Neural cell (in vitro differentiated cells): Measurements from ENCODE around the gene AP2A2. TPM values are rescaled to one million over a fixed set of nuclear protein-coding genes. Genes with fewer than 3 reads are reported as not detected.

Source experiments
- H2AFZ ChIP-seq: fragments of 200-600, 300-800 bp; sonication (generic), shearing (Covaris generic); 2 replicates; pipeline ENCODE4 v1.6.0; 2014; ENCODE audit warnings: low read depth, mild to moderate bottlenecking, antibody characterized with exemption, low read length, moderate library complexity
- H3F3A ChIP-seq: fragments of 200-600 bp; shearing (Covaris generic); 2 replicates; pipeline ENCODE4 v1.6.1; 2016; ENCODE audit warnings: mild to moderate bottlenecking, moderate library complexity, mixed read lengths, antibody characterized with exemption, low read length; ENCODE audit not compliant: insufficient read depth, poor library complexity, severe bottlenecking
- H3K27ac ChIP-seq: fragments of 200-600, 300-800 bp; sonication (generic), shearing (Covaris generic); 2 replicates; pipeline ENCODE4 v1.5.1; 2014; ENCODE audit warnings: mild to moderate bottlenecking, low read length, moderate library complexity
- H3K27me3 ChIP-seq: fragments of 300-800, 200-600 bp; sonication (generic), shearing (Covaris generic); 2 replicates; pipeline ENCODE4 v1.6.0; 2014; ENCODE audit warnings: mild to moderate bottlenecking, low read depth, low read length, moderate library complexity; ENCODE audit not compliant: insufficient read depth
- H3K36me3 ChIP-seq: fragments of 300-800, 200-600 bp; sonication (generic), shearing (Covaris generic); 2 replicates; pipeline ENCODE4 v1.5.1; 2014; ENCODE audit warnings: mild to moderate bottlenecking, antibody characterized with exemption, low read length, moderate library complexity; ENCODE audit not compliant: insufficient read depth
- H3K4me2 ChIP-seq: fragments of 300-800, 200-600 bp; sonication (generic), shearing (Covaris generic); 2 replicates; pipeline ENCODE4 v1.6.0; 2014; ENCODE audit warnings: mild to moderate bottlenecking, low read length
- H3K4me3 ChIP-seq: fragments of 300-800, 200-600 bp; sonication (generic), shearing (Covaris generic); 2 replicates; pipeline ENCODE4 v1.5.1; 2014; ENCODE audit warnings: mild to moderate bottlenecking, low read length, moderate library complexity
- H3K79me2 ChIP-seq: fragments of 200-600 bp; shearing (Covaris generic); replicated peaks from 2 replicates; pipeline ENCODE4 v1.6.0; 2014; ENCODE audit warnings: mild to moderate bottlenecking, low read length, moderate library complexity; ENCODE audit not compliant: insufficient read depth
- H3K9ac ChIP-seq: fragments of 300-800, 200-600 bp; sonication (generic), shearing (Covaris generic); 2 replicates; pipeline ENCODE4 v1.6.1; 2016; ENCODE audit warnings: mild to moderate bottlenecking, low read length, mixed read lengths
- H3K9me2 ChIP-seq: fragments of 200-600 bp; shearing (Covaris generic); 2 replicates; pipeline ENCODE4 v1.6.1; 2016; ENCODE audit warnings: mild to moderate bottlenecking, low read length, mixed read lengths; ENCODE audit not compliant: insufficient read depth
- H3K9me3 ChIP-seq: fragments of 200-600, 300-800 bp; sonication (generic), shearing (Covaris generic); 2 replicates; pipeline ENCODE4 v1.6.1; 2016; ENCODE audit warnings: mild to moderate bottlenecking, mixed run types, low read length, moderate library complexity, mixed read lengths
- H4K20me1 ChIP-seq: fragments of 200-600 bp; shearing (Covaris generic); 2 replicates; pipeline ENCODE4 v1.6.1; 2016; ENCODE audit warnings: mild to moderate bottlenecking, mixed run types; ENCODE audit not compliant: insufficient read depth
- EP300 ChIP-seq: fragments of 450-650 bp; conservative IDR thresholded peaks from 2 replicates; pipeline ENCODE4 v1.6.1; 2014; ENCODE audit warnings: antibody characterized with exemption, mild to moderate bottlenecking, moderate library complexity; ENCODE audit not compliant: poor library complexity, severe bottlenecking
- EZH2 ChIP-seq: fragments of 200-600, 300-800 bp; shearing (Covaris generic), sonication (generic); IDR thresholded peaks from 2 replicates; pipeline ENCODE4 v1.6.1; 2014; ENCODE audit warnings: antibody characterized with exemption, low read length, borderline replicate concordance, mild to moderate bottlenecking; ENCODE audit not compliant: insufficient read depth, poor library complexity, severe bottlenecking
- MXI1 ChIP-seq: fragments of 450-650 bp; conservative IDR thresholded peaks from 2 replicates; pipeline ENCODE4 v1.6.1; 2014; ENCODE audit warnings: antibody characterized with exemption, mild to moderate bottlenecking; ENCODE audit not compliant: poor library complexity, severe bottlenecking
- POLR2AphosphoS5 ChIP-seq: IDR thresholded peaks from 2 replicates; pipeline ENCODE4 v1.6.1; 2012
- RAD21 ChIP-seq: fragments of 450-650 bp; conservative IDR thresholded peaks from 2 replicates; pipeline ENCODE4 v1.6.1; 2014; ENCODE audit warnings: antibody characterized with exemption, mild to moderate bottlenecking, moderate library complexity
- SMC3 ChIP-seq: fragments of 450-650 bp; conservative IDR thresholded peaks from 2 replicates; pipeline ENCODE4 v1.6.1; 2014; ENCODE audit warnings: antibody characterized with exemption, mild to moderate bottlenecking, moderate library complexity; ENCODE audit not compliant: poor library complexity
- TAF1 ChIP-seq: IDR thresholded peaks from 2 replicates; pipeline ENCODE4 v1.6.1; 2012; ENCODE audit warnings: low read depth
- polyA plus RNA-seq: library from polyadenylated mRNA; depleted of rRNA; stranded (reverse); fragments of >200 nt; gene quantifications from 2 replicates; pipeline ENCODE4 v1.2.3, GENCODE V29; 2014
- TF ChIP-seq, protein P1 (sequence below): IDR thresholded peaks from 2 replicates; pipeline ENCODE4 v1.6.1; 2012; ENCODE audit warnings: borderline replicate concordance
- TF ChIP-seq, protein P2 (sequence below): fragments of 450-650 bp; IDR thresholded peaks from 2 replicates; pipeline ENCODE4 v1.5.1; 2014; ENCODE audit warnings: antibody characterized with exemption, mild to moderate bottlenecking, moderate library complexity; ENCODE audit not compliant: poor library complexity, severe bottlenecking

Gene AP2A2
- polyA plus RNA-seq, 1 donor from 2014 or later: 46.5 TPM

DNA sequence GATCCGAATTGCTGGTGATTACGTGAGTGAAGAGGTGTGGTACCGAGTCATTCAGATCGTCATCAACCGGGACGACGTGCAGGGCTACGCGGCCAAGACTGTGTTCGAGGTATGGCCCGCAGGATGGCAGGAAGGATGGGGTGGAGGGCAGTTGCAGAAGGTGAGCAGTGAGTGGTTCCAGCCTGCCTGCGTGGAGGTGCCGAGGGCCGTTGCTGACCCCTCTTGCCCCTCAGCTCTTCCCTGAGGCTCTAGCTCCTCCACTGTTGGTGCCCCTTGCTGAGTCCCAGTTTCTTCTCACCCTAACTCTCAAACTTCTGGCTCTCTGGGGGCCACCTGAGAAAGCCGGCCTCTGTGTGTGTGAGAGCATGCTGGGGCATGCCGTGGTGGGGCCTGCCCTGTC lies 66.9 kb downstream of the AP2A2 start:
- H3K9me3 ChIP-seq: no peaks in the 10 kb centered on the region
- no peaks in the 10 kb centered on the region for H4K20me1 ChIP-seq
- H3K9ac ChIP-seq: no peak overlapping the region
- H3K79me2 ChIP-seq: no peaks in the 10 kb centered on the region
- no peaks in the 10 kb centered on the region for H3K36me3 ChIP-seq
- no peak overlapping the region for H3K27ac ChIP-seq
- H3K4me2 ChIP-seq: no peak overlapping the region
- TF ChIP-seq POLR2AphosphoS5: no peak
- TF ChIP-seq, protein P1, sequence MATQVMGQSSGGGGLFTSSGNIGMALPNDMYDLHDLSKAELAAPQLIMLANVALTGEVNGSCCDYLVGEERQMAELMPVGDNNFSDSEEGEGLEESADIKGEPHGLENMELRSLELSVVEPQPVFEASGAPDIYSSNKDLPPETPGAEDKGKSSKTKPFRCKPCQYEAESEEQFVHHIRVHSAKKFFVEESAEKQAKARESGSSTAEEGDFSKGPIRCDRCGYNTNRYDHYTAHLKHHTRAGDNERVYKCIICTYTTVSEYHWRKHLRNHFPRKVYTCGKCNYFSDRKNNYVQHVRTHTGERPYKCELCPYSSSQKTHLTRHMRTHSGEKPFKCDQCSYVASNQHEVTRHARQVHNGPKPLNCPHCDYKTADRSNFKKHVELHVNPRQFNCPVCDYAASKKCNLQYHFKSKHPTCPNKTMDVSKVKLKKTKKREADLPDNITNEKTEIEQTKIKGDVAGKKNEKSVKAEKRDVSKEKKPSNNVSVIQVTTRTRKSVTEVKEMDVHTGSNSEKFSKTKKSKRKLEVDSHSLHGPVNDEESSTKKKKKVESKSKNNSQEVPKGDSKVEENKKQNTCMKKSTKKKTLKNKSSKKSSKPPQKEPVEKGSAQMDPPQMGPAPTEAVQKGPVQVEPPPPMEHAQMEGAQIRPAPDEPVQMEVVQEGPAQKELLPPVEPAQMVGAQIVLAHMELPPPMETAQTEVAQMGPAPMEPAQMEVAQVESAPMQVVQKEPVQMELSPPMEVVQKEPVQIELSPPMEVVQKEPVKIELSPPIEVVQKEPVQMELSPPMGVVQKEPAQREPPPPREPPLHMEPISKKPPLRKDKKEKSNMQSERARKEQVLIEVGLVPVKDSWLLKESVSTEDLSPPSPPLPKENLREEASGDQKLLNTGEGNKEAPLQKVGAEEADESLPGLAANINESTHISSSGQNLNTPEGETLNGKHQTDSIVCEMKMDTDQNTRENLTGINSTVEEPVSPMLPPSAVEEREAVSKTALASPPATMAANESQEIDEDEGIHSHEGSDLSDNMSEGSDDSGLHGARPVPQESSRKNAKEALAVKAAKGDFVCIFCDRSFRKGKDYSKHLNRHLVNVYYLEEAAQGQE: no peak
- no peak for TF ChIP-seq RAD21
- TF ChIP-seq, protein P2, sequence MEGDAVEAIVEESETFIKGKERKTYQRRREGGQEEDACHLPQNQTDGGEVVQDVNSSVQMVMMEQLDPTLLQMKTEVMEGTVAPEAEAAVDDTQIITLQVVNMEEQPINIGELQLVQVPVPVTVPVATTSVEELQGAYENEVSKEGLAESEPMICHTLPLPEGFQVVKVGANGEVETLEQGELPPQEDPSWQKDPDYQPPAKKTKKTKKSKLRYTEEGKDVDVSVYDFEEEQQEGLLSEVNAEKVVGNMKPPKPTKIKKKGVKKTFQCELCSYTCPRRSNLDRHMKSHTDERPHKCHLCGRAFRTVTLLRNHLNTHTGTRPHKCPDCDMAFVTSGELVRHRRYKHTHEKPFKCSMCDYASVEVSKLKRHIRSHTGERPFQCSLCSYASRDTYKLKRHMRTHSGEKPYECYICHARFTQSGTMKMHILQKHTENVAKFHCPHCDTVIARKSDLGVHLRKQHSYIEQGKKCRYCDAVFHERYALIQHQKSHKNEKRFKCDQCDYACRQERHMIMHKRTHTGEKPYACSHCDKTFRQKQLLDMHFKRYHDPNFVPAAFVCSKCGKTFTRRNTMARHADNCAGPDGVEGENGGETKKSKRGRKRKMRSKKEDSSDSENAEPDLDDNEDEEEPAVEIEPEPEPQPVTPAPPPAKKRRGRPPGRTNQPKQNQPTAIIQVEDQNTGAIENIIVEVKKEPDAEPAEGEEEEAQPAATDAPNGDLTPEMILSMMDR: no peak
- TF ChIP-seq SMC3: no peak
- no peak for TF ChIP-seq TAF1
- no peak for TF ChIP-seq MXI1
- no peak for TF ChIP-seq EZH2
- TF ChIP-seq EP300: no peak
- H2AFZ ChIP-seq: no peak overlapping the region
- no peaks in the 10 kb centered on the region for H3F3A ChIP-seq
- no peaks in the 10 kb centered on the region for H3K27me3 ChIP-seq
- no peak overlapping the region for H3K4me3 ChIP-seq
- H3K9me2 ChIP-seq: no peaks in the 10 kb centered on the region

DNA sequence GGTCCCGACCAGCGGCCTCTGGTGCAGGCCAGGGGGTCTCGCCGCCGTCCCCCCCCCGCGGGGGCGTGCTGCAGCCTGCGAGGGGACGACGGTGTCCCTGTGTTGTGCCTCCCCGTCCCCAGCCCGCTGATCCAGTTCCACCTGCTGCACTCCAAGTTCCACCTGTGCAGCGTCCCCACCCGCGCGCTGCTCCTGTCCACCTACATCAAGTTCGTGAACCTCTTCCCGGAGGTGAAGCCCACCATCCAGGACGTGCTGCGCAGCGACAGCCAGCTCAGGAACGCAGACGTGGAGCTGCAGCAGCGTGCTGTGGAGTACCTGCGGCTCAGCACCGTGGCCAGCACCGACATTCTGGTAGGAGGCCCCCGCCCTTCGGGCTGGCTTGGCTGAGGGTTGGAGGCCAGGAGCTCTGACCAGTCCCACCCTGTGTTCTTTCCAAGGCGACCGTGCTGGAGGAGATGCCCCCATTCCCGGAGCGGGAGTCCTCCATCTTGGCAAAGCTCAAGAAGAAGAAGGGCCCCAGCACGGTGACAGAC lies 68.0 kb downstream of the AP2A2 start:
- no peak overlapping the region for H3K27ac ChIP-seq
- TF ChIP-seq, protein P1: no peak
- TF ChIP-seq TAF1 (no peak), EZH2 (no peak), MXI1 (no peak), SMC3 (no peak), POLR2AphosphoS5 (no peak), EP300 (no peak), RAD21 (no peak)
- TF ChIP-seq, protein P2: no peak
- no peaks in the 10 kb centered on the region for H4K20me1 ChIP-seq
- no peaks in the 10 kb centered on the region for H3F3A ChIP-seq
- no peak overlapping the region for H2AFZ ChIP-seq
- H3K9ac ChIP-seq: no peak overlapping the region
- no peaks in the 10 kb centered on the region for H3K9me2 ChIP-seq
- no peak overlapping the region for H3K4me3 ChIP-seq
- no peaks in the 10 kb centered on the region for H3K27me3 ChIP-seq
- H3K36me3 ChIP-seq: no peaks in the 10 kb centered on the region
- no peaks in the 10 kb centered on the region for H3K79me2 ChIP-seq
- H3K9me3 ChIP-seq: no peaks in the 10 kb centered on the region
- no peak overlapping the region for H3K4me2 ChIP-seq
